Endothelial cell of umbilical vein (primary cell): ENCODE measurements around the gene PSG6. TPM values are rescaled to one million over a fixed set of nuclear protein-coding genes. Genes with fewer than 3 reads are reported as not detected.
"Not testable (repeated sequence)": the region's sequence is repeated elsewhere in the genome, so short reads cannot be mapped to it uniquely, and the experiment has no call there.

Experiments
- BruUV-seq: library from RNA; stranded (reverse); fragments of 400-500 nt; replicated peaks from 2 replicates; lab custom pipeline; 2021; lab: Mats Ljungman, UMichigan
- CTCF ChIA-PET: fragments of 300-600, 350-600 bp; sonication (Branson Sonifier 250); formaldehyde crosslinking; loops from one replicate; lab custom pipeline; 2021; ENCODE audit warnings: antibody characterized with exemption, inconsistent platforms; lab: Charles Lee
- POLR2A ChIA-PET: fragments of 300-600, 350-600 bp; sonication (Branson Sonifier 250); formaldehyde crosslinking; loops from one replicate; lab custom pipeline; 2021; ENCODE audit warnings: antibody characterized with exemption, inconsistent platforms; lab: Charles Lee
- DNase-seq: peaks from one replicate; pipeline ENCODE4 v3.0.0-alpha.2; 2011; ENCODE audit warnings: low read depth, low spot score
- FAIRE-seq: peaks from 2 replicates; lab custom pipeline; 2011; peaks lifted over from hg19 to GRCh38; lab: Jason Lieb, UNC
- H2AFZ ChIP-seq: 2 replicates; pipeline ENCODE4 v1.6.0; 2012; ENCODE audit warnings: low read depth, low read length, control low read depth, inconsistent platforms
- H3K27ac ChIP-seq: 2 replicates; pipeline ENCODE4 v1.5.1; 2011; ENCODE audit warnings: low read depth, mild to moderate bottlenecking, control low read depth, low read length, moderate library complexity; ENCODE audit not compliant: insufficient read depth
- H3K27me3 ChIP-seq, 2 experiments: 2 replicates each; pipeline versions ENCODE4 v1.6.0 to v1.6.1; 2011; ENCODE audit warnings: low read length in 2 of 2, mixed read lengths in 1 of 2; ENCODE audit not compliant: control insufficient read depth in 2 of 2, insufficient read depth in 2 of 2
- H3K36me3 ChIP-seq, 2 experiments: 2 replicates in 1 of 2; 3 replicates in 1 of 2; pipeline ENCODE4 v1.5.1; 2011; ENCODE audit warnings: low read length in 2 of 2, mild to moderate bottlenecking in 1 of 2, moderate library complexity in 1 of 2; ENCODE audit not compliant: control insufficient read depth in 2 of 2, insufficient read depth in 2 of 2; ENCODE audit errors: extremely low read depth in 1 of 2
- H3K4me1 ChIP-seq: 3 replicates; pipeline ENCODE4 v1.5.1; 2011; ENCODE audit warnings: mild to moderate bottlenecking, low read length; ENCODE audit not compliant: control insufficient read depth, insufficient read depth; ENCODE audit errors: extremely low read depth
- H3K4me2 ChIP-seq: 2 replicates; pipeline ENCODE4 v1.6.1; 2011; ENCODE audit warnings: low read length, control low read depth, mixed read lengths; ENCODE audit not compliant: insufficient read depth
- H3K4me3 ChIP-seq, 3 experiments: fragments of 200-600 bp in 1 of 3; sonication (generic), shearing (Covaris generic) in 1 of 3; replicated peaks in 1 of 3; 2 replicates each; pipeline ENCODE4 v1.5.1; 2011 to 2016; ENCODE audit warnings: control low read depth in 3 of 3, low read length in 3 of 3, mild to moderate bottlenecking in 2 of 3, inconsistent platforms in 1 of 3, low read depth in 1 of 3, moderate library complexity in 1 of 3; ENCODE audit not compliant: insufficient read depth in 1 of 3
- H3K79me2 ChIP-seq: 2 replicates; pipeline ENCODE4 v1.6.0; 2012; ENCODE audit warnings: low read length, inconsistent platforms; ENCODE audit not compliant: control insufficient read depth, insufficient read depth
- H3K9ac ChIP-seq: replicated peaks from 2 replicates; pipeline ENCODE3; 2011; ENCODE audit warnings: low read length, control low read depth; ENCODE audit not compliant: insufficient read depth; ENCODE audit errors: extremely low read depth
- H3K9me1 ChIP-seq: replicated peaks from 3 replicates; pipeline ENCODE4 v1.6.0; 2011; ENCODE audit warnings: mild to moderate bottlenecking, low read length; ENCODE audit not compliant: control insufficient read depth, insufficient read depth; ENCODE audit errors: extremely low read depth
- H3K9me3 ChIP-seq: replicated peaks from 2 replicates; pipeline ENCODE4 v1.5.1; 2012; ENCODE audit warnings: low read length, inconsistent platforms; ENCODE audit not compliant: control insufficient read depth, insufficient read depth
- H4K20me1 ChIP-seq: replicated peaks from 2 replicates; pipeline ENCODE3; 2011; ENCODE audit warnings: mild to moderate bottlenecking, low read length; ENCODE audit not compliant: control insufficient read depth, insufficient read depth; ENCODE audit errors: extremely low read depth
- CTCF ChIP-seq, 2 donors: IDR thresholded peaks; 1 replicate in 1 of 2; 2 replicates in 1 of 2; pipeline ENCODE4 v1.5.1; 2011; ENCODE audit warnings: low read length in 2 of 2, mild to moderate bottlenecking in 2 of 2, moderate library complexity in 2 of 2, control low read depth in 1 of 2, inconsistent platforms in 1 of 2, low read depth in 1 of 2; ENCODE audit not compliant: insufficient read depth in 1 of 2; ENCODE audit errors: extremely low read depth in 1 of 2
- dilution Hi-C: fragments of 300-500 bp; cut with MboI; formaldehyde crosslinking; loops from one replicate; pipeline ENCODE4 v1.15.0; 2019; ENCODE audit warnings: low sequenced_read_pairs; ENCODE audit not compliant: extremely low pct_ligation_motif_present
- intact Hi-C: fragments of 100-400 bp; cut with micrococcal nuclease; formaldehyde crosslinking; loops from one replicate; pipeline ENCODE4 v1.10.0; 2022
- polyA plus RNA-seq, 4 experiments: library from polyadenylated mRNA; depleted of rRNA in 3 of 4; stranded (reverse) in 3 of 4; unstranded in 1 of 4; fragments of >200 nt; gene quantifications; 2 replicates each; pipeline versions ENCODE4 v1.2.1 to v1.2.3, GENCODE V29; 2011 to 2012; ENCODE audit warnings: missing spikeins in 1 of 4
- total RNA-seq: library from RNA; stranded (reverse); gene quantifications from 2 replicates; pipeline ENCODE4 v1.2.3, GENCODE V29; 2021

The PSG6 gene
- total and polyA plus RNA-seq, 2 donors (not counting 3 experiments of a cell fraction or from before 2014, with no cell fraction given), result not detected

- CTCF ChIA-PET, POLR2A ChIA-PET, H3K36me3 ChIP-seq, H3K4me2 ChIP-seq, dilution Hi-C loops, H3K4me1 ChIP-seq, H3K27me3 ChIP-seq, H4K20me1 ChIP-seq, H2AFZ ChIP-seq, H3K27ac ChIP-seq, H3K79me2 ChIP-seq, FAIRE-seq, H3K9me1 ChIP-seq, DNase-seq, H3K9ac ChIP-seq, intact Hi-C loops, H3K9me3 ChIP-seq, BruUV-seq, H3K4me3 ChIP-seq: not testable (repeated sequence)
- TF ChIP-seq CTCF (IDR thresholded peaks at IDR 0.05; ENCODE audit: extremely low read depth in 1 of 2, insufficient read depth in 1 of 2, low read depth in 1 of 2, low read length in 2 of 2), result peak in 1 of 2 donors; percentile 2
Measured at GRCh38 chr19:42881279-42881678, 36.4 kb downstream of the PSG6 start.

GRCh38 chr19:42880621-42881020 is 37.1 kb downstream of the PSG6 start:
- BruUV-seq, H3K27me3 ChIP-seq, CTCF ChIA-PET: not testable (repeated sequence)

More at GRCh38 chr19:42880621-42881020, 37.1 kb downstream of the PSG6 start:
- H3K27ac ChIP-seq, H3K4me3 ChIP-seq, H2AFZ ChIP-seq, H3K4me2 ChIP-seq, H3K79me2 ChIP-seq, H3K9ac ChIP-seq, H3K9me1 ChIP-seq, intact Hi-C loops, DNase-seq, dilution Hi-C loops, H3K4me1 ChIP-seq, FAIRE-seq, H4K20me1 ChIP-seq, POLR2A ChIA-PET, H3K36me3 ChIP-seq, H3K9me3 ChIP-seq: not testable (repeated sequence)
